ENCODE data around the gene BICD1. TPM values are rescaled to one million over a fixed set of nuclear protein-coding genes. Genes with fewer than 3 reads are reported as not detected.

BICD1 gene
- total RNA-seq, 1 donor, result 17.9 TPM

GRCh38 chr12:32265951-32266350, 159.3 kb downstream of the BICD1 start:
- no peak overlapping the region for H3K4me3 ChIP-seq (ENCODE audit: low read depth, low read length)
- TF ChIP-seq CTCF (IDR thresholded peaks at IDR 0.05; ENCODE audit: insufficient read depth, low read length), result no peak
- DNase-seq (ENCODE audit: low read depth), result no peak

DNA sequence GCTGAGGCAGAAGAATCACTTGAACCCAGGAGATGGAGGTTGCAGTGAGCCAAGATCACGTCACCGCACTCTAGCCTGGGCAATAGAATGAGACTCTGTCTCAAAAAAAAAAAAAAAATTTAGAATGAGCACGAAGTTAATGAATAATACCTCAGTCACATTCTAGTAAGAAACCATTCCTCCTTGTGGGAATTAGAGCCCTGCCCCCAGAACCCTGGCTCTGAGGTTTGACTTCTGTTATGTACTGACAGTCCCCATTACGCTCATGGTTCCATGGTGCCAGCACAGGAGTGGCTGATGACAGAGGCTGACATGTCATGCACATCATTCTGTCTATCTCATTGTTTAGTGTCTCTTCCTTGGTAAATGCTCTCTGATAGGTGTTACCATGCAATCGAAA, 160.1 kb downstream of the BICD1 start:
- no peak for DNase-seq (ENCODE audit: low read depth)
- TF ChIP-seq CTCF (IDR thresholded peaks at IDR 0.05; ENCODE audit: insufficient read depth, low read length), result no peak
- H3K4me3 ChIP-seq (ENCODE audit: low read depth, low read length), result no peak overlapping the region

GRCh38 chr12:32270818-32271710, 164.4 kb downstream of the BICD1 start:
- DNase-seq (ENCODE audit: low read depth), result peak; percentile 54
- TF ChIP-seq CTCF (IDR thresholded peaks at IDR 0.05; ENCODE audit: insufficient read depth, low read length), result no peak
- no peak overlapping the region for H3K4me3 ChIP-seq (ENCODE audit: low read depth, low read length)

DNA sequence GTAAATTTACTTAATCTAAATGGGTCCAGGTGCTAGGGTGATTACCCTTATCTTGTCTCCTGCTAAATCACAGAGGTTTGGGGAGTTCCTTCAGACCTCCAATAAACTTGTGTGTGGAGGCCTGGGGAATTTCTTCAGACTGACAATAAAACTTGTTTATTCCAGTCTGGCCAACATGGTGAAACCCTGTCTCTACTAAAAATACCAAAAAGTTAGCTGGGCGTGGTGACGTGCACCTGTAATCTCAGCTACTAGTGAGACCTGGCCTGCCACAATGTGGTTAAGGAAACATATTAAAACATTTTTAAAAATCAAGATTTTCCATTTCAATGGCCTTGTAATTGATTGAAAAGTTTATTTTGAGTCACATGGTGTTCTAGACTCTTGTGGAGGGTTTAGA, 165.8 kb downstream of the BICD1 start:
- TF ChIP-seq CTCF (IDR thresholded peaks at IDR 0.05; ENCODE audit: insufficient read depth, low read length), result no peak
- DNase-seq (ENCODE audit: low read depth), result no peak
- H3K4me3 ChIP-seq (ENCODE audit: low read depth, low read length), result no peak overlapping the region

GRCh38 chr12:32273063-32273522, 166.4 kb downstream of the BICD1 start:
- no peak overlapping the region for H3K4me3 ChIP-seq (ENCODE audit: low read depth, low read length)
- peak; percentile 17 for DNase-seq (ENCODE audit: low read depth)
- TF ChIP-seq CTCF (IDR thresholded peaks at IDR 0.05; ENCODE audit: insufficient read depth, low read length), result no peak

- DNase-seq (ENCODE audit: low read depth), result no peak
- TF ChIP-seq CTCF (IDR thresholded peaks at IDR 0.05; ENCODE audit: insufficient read depth, low read length), result no peak
- H3K4me3 ChIP-seq (ENCODE audit: low read depth, low read length), result no peak overlapping the region
These were observed 167.1 kb downstream of the BICD1 start for GRCh38 chr12:32273712-32274111.

Measured in fibroblast of the aortic adventitia (primary cell).